Liver (tissue), 9 donors: Measurements from ENCODE around the gene LRRC30. TPM values are rescaled to one million over a fixed set of nuclear protein-coding genes. Genes with fewer than 3 reads are reported as not detected.

Experiments used
- DNase-seq: peaks from one replicate; pipeline ENCODE4 v3.0.0-alpha.2; 2017; ENCODE audit warnings: low spot score
- H3K27ac ChIP-seq, 2 donors: one replicate each; pipeline ENCODE4 v1.7.0; 2013; ENCODE audit warnings: inconsistent platforms in 2 of 2, low read length in 2 of 2, control low read depth in 1 of 2, low read depth in 1 of 2, mild to moderate bottlenecking in 1 of 2
- H3K27me3 ChIP-seq, 4 donors: one replicate each; pipeline versions ENCODE4 v1.6.1 to v1.7.0; 2013; ENCODE audit warnings: low read length in 3 of 4, inconsistent platforms in 1 of 4, mild to moderate bottlenecking in 1 of 4, moderate library complexity in 1 of 4; ENCODE audit not compliant: control insufficient read depth in 4 of 4, insufficient read depth in 4 of 4
- H3K36me3 ChIP-seq, 4 donors: one replicate each; pipeline versions ENCODE4 v1.6.1 to v1.7.0; 2013; ENCODE audit warnings: low read length in 3 of 4, mild to moderate bottlenecking in 3 of 4, low read depth in 1 of 4, moderate library complexity in 1 of 4; ENCODE audit not compliant: control insufficient read depth in 4 of 4, insufficient read depth in 3 of 4
- H3K4me1 ChIP-seq, 4 donors: one replicate each; pipeline versions ENCODE4 v1.6.1 to v1.7.0; 2013; ENCODE audit warnings: low read length in 3 of 4, mild to moderate bottlenecking in 3 of 4, moderate library complexity in 1 of 4; ENCODE audit not compliant: control insufficient read depth in 4 of 4, insufficient read depth in 4 of 4
- H3K4me3 ChIP-seq, 3 donors: one replicate each; pipeline versions ENCODE4 v1.6.1 to v1.7.0; 2013; ENCODE audit warnings: low read length in 3 of 3, control low read depth in 1 of 3, low read depth in 1 of 3, mild to moderate bottlenecking in 1 of 3
- H3K9ac ChIP-seq, 2 donors: one replicate each; pipeline ENCODE4 v1.7.0; 2013; ENCODE audit warnings: low read length in 2 of 2, mild to moderate bottlenecking in 2 of 2, moderate library complexity in 2 of 2, control low read depth in 1 of 2, low read depth in 1 of 2
- H3K9me3 ChIP-seq, 4 donors: one replicate each; pipeline versions ENCODE4 v1.6.1 to v1.7.0; 2013; ENCODE audit warnings: low read length in 3 of 4; ENCODE audit not compliant: control insufficient read depth in 4 of 4
- EGR1 ChIP-seq, 2 donors: IDR thresholded peaks; 2 replicates each; pipeline ENCODE4 v1.6.1; 2016 to 2018; ENCODE audit warnings: antibody characterized with exemption in 2 of 2, low read depth in 2 of 2
- FOXA1 ChIP-seq: IDR thresholded peaks from 2 replicates; pipeline ENCODE4 v1.6.1; 2016; ENCODE audit warnings: antibody characterized with exemption
- FOXA2 ChIP-seq: IDR thresholded peaks from 2 replicates; pipeline ENCODE4 v1.6.1; 2016; ENCODE audit warnings: antibody characterized with exemption
- HNF4A ChIP-seq, 2 donors: conservative IDR thresholded peaks; 2 replicates each; pipeline ENCODE4 v1.6.1; 2016; ENCODE audit warnings: antibody characterized with exemption in 2 of 2, mild to moderate bottlenecking in 2 of 2
- HNF4G ChIP-seq: IDR thresholded peaks from 2 replicates; pipeline ENCODE4 v1.6.1; 2016; ENCODE audit warnings: antibody characterized with exemption
- JUND ChIP-seq, 2 donors: IDR thresholded peaks; 2 replicates each; pipeline ENCODE4 v1.6.1; 2016; ENCODE audit warnings: antibody characterized with exemption in 2 of 2
- NR2F2 ChIP-seq: IDR thresholded peaks from 2 replicates; pipeline ENCODE4 v1.6.1; 2016; ENCODE audit warnings: antibody characterized with exemption
- RAD21 ChIP-seq, 2 donors: IDR thresholded peaks; 2 replicates each; pipeline ENCODE4 v1.6.1; 2016; ENCODE audit warnings: antibody characterized with exemption in 2 of 2, mild to moderate bottlenecking in 2 of 2
- REST ChIP-seq: IDR thresholded peaks from 2 replicates; pipeline ENCODE4 v1.6.1; 2016; ENCODE audit warnings: antibody characterized with exemption, mild to moderate bottlenecking
- RXRA ChIP-seq, 2 donors: IDR thresholded peaks; 2 replicates each; pipeline ENCODE4 v1.6.1; 2017 to 2018; ENCODE audit warnings: antibody characterized with exemption in 2 of 2, mild to moderate bottlenecking in 1 of 2
- TAF1 ChIP-seq: conservative IDR thresholded peaks from 2 replicates; pipeline ENCODE4 v1.6.1; 2016; ENCODE audit warnings: antibody characterized with exemption, mild to moderate bottlenecking
- WGBS: extraction: QIAGEN DNeasy Blood & Tissue Kit; methylation state at CpG from one replicate; pipeline ENCODE4 v1.1.7; 2013; 5-methylcytosine and 5-hydroxymethylcytosine counted together
- polyA plus RNA-seq, 2 donors: library from polyadenylated mRNA; stranded (reverse) in 1 of 2; unstranded in 1 of 2; fragments of 200-250 nt in 1 of 2; fragments of >200 nt in 1 of 2; fragmentation: Nextera tagmentation in 1 of 2; extraction: Ambion mirVana in 1 of 2; gene quantifications; one replicate each; pipeline versions ENCODE4 v1.2.1 to v1.2.3, GENCODE V29; 2013 to 2015
- total RNA-seq, 2 donors: library from RNA; depleted of rRNA; stranded (reverse); fragments of >200 nt; gene quantifications; one replicate each; pipeline ENCODE4 v1.2.3, GENCODE V29; 2014
- TF ChIP-seq, protein P1 (sequence below): IDR thresholded peaks from 2 replicates; pipeline ENCODE4 v1.6.1; 2016; ENCODE audit warnings: antibody characterized with exemption
- TF ChIP-seq, protein P2 (sequence below): fragments of 150-350 bp; IDR thresholded peaks from 2 replicates; pipeline ENCODE4 v1.5.1; 2017; ENCODE audit warnings: improper control_type of control experiment, low read depth, low read length; ENCODE audit not compliant: missing input control
- donor health status: healthy.
- donor health status: healthy.
- donor health status: healthy.
- donor health status: healthy.
- donor health status: healthy.

LRRC30 gene
- total and polyA plus RNA-seq, 4 donors, result not detected

- 75% methylated on average over 4 of the region's 4 CpGs for WGBS
- Histone ChIP-seq H3K4me3 (no peak overlapping the region), H3K27ac (no peak overlapping the region), H3K9me3 (no peaks in the 10 kb centered on the region), H3K4me1 (no peaks in the 10 kb centered on the region), H3K27me3 (no peaks in the 10 kb centered on the region), H3K9ac (no peak overlapping the region), H3K36me3 (no peaks in the 10 kb centered on the region)
- TF ChIP-seq EGR1 (IDR thresholded peaks at IDR 0.05; ENCODE audit: low read depth in 2 of 2) (no peak), NR2F2 (no peak), JUND (IDR thresholded peaks at IDR 0.05) (no peak), RAD21 (IDR thresholded peaks at IDR 0.05) (no peak)
- TF ChIP-seq, protein P1, sequence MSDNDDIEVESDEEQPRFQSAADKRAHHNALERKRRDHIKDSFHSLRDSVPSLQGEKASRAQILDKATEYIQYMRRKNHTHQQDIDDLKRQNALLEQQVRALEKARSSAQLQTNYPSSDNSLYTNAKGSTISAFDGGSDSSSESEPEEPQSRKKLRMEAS, result no peak
- DNase-seq, result no peak
Observed at GRCh38 chr18:7207366-7207915, 23.4 kb upstream of the LRRC30 start.

- Histone ChIP-seq H3K4me1 (no peaks in the 10 kb centered on the region), H3K4me3 (no peak overlapping the region), H3K9ac (no peak overlapping the region), H3K9me3 (no peaks in the 10 kb centered on the region), H3K27ac (no peak overlapping the region), H3K36me3 (no peaks in the 10 kb centered on the region), H3K27me3 (no peaks in the 10 kb centered on the region)
- DNase-seq, result no peak
- 46% methylated on average over 5 of the region's 5 CpGs for WGBS
- TF ChIP-seq, protein P2, sequence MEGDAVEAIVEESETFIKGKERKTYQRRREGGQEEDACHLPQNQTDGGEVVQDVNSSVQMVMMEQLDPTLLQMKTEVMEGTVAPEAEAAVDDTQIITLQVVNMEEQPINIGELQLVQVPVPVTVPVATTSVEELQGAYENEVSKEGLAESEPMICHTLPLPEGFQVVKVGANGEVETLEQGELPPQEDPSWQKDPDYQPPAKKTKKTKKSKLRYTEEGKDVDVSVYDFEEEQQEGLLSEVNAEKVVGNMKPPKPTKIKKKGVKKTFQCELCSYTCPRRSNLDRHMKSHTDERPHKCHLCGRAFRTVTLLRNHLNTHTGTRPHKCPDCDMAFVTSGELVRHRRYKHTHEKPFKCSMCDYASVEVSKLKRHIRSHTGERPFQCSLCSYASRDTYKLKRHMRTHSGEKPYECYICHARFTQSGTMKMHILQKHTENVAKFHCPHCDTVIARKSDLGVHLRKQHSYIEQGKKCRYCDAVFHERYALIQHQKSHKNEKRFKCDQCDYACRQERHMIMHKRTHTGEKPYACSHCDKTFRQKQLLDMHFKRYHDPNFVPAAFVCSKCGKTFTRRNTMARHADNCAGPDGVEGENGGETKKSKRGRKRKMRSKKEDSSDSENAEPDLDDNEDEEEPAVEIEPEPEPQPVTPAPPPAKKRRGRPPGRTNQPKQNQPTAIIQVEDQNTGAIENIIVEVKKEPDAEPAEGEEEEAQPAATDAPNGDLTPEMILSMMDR, result peak; percentile 60
- TF ChIP-seq REST (no peak), HNF4G (no peak), JUND (IDR thresholded peaks at IDR 0.05) (no peak), RXRA (IDR thresholded peaks at IDR 0.05) (no peak), FOXA2 (no peak), RAD21 (IDR thresholded peaks at IDR 0.05) (peak; percentile 83 to 92), TAF1 (no peak), FOXA1 (no peak), HNF4A (conservative IDR thresholded peaks at IDR 0.05) (no peak)
- TF ChIP-seq, protein P1, result no peak
Observed at GRCh38 chr18:7221424-7222155, 9.3 kb upstream of the LRRC30 start.
